H1 (cell line): Measurements from ENCODE around the gene TRIM22. TPM values are rescaled to one million over a fixed set of nuclear protein-coding genes. Genes with fewer than 3 reads are reported as not detected.

Experiments used
- HDAC2 ChIP-seq, 2 experiments: fragments of 300-600 bp in 1 of 2; sonication (generic) in 1 of 2; IDR thresholded peaks; 2 replicates each; pipeline ENCODE4 v1.6.1; 2011 to 2012; ENCODE audit warnings: low read depth in 2 of 2, low read length in 2 of 2, mild to moderate bottlenecking in 2 of 2, moderate library complexity in 2 of 2, borderline replicate concordance in 1 of 2, inconsistent platforms in 1 of 2
- RBBP5 ChIP-seq: IDR thresholded peaks from 2 replicates; pipeline ENCODE4 v1.7.1; 2012; ENCODE audit warnings: low read depth, mild to moderate bottlenecking, inconsistent platforms, low read length, moderate library complexity, borderline replicate concordance
- SIN3A ChIP-seq, 2 experiments: IDR thresholded peaks in 1 of 2; conservative IDR thresholded peaks in 1 of 2; 2 replicates each; pipeline ENCODE4 v1.6.1; 2011 to 2012; ENCODE audit warnings: low read length in 2 of 2, improper control_type of control experiment in 1 of 2, low read depth in 1 of 2, mild to moderate bottlenecking in 1 of 2
- SP1 ChIP-seq: IDR thresholded peaks from 2 replicates; pipeline ENCODE4 v1.6.1; 2011; ENCODE audit warnings: low read depth, low read length
- TBP ChIP-seq: IDR thresholded peaks from 2 replicates; pipeline ENCODE4 v1.6.1; 2011; ENCODE audit warnings: low read depth, low read length, improper control_type of control experiment
- polyA plus RNA-seq, 7 experiments: library from polyadenylated mRNA; depleted of rRNA in 3 of 7; stranded (reverse) in 5 of 7; unstranded in 2 of 7; fragments of >200 nt in 5 of 7; fragments of 200-250 nt in 2 of 7; gene quantifications; 1 replicate in 5 of 7; 2 replicates in 1 of 7; 4 replicates in 1 of 7; pipeline versions ENCODE4 v1.2.1 to v1.2.3, GENCODE V29; 2011 to 2013; ENCODE audit warnings: missing spikeins in 2 of 7, mixed read lengths in 2 of 7
- total RNA-seq: library from RNA; stranded (reverse); fragmentation: NEBNext Ultra II Directional; extraction: Animal tissue kit (Norgen Biotek cat#: 25700); gene quantifications from 2 replicates; pipeline ENCODE4 v1.2.1, GENCODE V29; 2021
- TF ChIP-seq, protein P1 (sequence below): fragments of 300-600 bp; sonication (generic); IDR thresholded peaks from 2 replicates; pipeline ENCODE4 v1.7.1; 2012; ENCODE audit warnings: low read length, moderate library complexity, mild to moderate bottlenecking, inconsistent platforms; ENCODE audit not compliant: insufficient replicate concordance
- TF ChIP-seq, protein P2 (sequence below): IDR thresholded peaks from 2 replicates; pipeline ENCODE4 v1.6.1; 2012; ENCODE audit warnings: low read length, inconsistent platforms

The TRIM22 gene
- total and polyA plus RNA-seq, 2 of the 8 experiments (the other 6 are each of a cell fraction or from before 2014, with no cell fraction given) = 56.0 to 82.7 TPM

DNA sequence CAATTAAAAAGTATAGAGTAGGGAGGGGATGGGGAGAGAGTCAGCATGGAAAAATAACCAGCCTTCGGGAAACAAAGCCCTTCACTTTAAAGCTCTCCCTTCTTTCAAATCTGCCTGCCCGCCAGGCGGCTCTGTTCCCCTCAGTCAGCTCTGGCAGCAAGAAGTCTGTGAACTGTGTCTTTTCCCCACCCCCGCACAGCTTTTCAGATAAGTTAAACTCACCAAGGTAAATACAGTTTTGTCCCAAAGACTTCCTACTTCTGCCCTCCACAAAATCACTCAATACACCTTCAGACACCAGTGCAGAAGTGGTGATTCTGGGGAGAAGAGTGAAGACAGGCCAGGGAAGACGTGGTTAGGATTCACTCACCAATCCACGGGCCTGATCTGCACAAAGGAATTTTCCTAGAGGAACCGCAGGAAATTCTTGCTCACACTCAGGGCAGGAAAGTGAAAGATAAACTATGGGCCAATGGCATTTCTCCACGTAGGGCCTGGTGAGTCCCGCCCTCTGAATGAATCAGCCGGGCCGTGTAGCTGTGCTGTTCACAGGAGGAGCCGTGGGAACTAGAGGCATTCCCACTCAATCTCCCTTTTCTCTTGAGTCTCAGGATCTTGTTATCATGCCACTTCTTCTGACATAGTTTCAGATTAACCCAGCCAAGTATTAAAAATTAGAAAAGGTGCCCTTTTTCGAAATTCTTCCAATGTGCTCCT, 4.8 kb upstream of the TRIM22 start, which contains the start of gene TRIM5 (continued):
- TF ChIP-seq, protein P1, sequence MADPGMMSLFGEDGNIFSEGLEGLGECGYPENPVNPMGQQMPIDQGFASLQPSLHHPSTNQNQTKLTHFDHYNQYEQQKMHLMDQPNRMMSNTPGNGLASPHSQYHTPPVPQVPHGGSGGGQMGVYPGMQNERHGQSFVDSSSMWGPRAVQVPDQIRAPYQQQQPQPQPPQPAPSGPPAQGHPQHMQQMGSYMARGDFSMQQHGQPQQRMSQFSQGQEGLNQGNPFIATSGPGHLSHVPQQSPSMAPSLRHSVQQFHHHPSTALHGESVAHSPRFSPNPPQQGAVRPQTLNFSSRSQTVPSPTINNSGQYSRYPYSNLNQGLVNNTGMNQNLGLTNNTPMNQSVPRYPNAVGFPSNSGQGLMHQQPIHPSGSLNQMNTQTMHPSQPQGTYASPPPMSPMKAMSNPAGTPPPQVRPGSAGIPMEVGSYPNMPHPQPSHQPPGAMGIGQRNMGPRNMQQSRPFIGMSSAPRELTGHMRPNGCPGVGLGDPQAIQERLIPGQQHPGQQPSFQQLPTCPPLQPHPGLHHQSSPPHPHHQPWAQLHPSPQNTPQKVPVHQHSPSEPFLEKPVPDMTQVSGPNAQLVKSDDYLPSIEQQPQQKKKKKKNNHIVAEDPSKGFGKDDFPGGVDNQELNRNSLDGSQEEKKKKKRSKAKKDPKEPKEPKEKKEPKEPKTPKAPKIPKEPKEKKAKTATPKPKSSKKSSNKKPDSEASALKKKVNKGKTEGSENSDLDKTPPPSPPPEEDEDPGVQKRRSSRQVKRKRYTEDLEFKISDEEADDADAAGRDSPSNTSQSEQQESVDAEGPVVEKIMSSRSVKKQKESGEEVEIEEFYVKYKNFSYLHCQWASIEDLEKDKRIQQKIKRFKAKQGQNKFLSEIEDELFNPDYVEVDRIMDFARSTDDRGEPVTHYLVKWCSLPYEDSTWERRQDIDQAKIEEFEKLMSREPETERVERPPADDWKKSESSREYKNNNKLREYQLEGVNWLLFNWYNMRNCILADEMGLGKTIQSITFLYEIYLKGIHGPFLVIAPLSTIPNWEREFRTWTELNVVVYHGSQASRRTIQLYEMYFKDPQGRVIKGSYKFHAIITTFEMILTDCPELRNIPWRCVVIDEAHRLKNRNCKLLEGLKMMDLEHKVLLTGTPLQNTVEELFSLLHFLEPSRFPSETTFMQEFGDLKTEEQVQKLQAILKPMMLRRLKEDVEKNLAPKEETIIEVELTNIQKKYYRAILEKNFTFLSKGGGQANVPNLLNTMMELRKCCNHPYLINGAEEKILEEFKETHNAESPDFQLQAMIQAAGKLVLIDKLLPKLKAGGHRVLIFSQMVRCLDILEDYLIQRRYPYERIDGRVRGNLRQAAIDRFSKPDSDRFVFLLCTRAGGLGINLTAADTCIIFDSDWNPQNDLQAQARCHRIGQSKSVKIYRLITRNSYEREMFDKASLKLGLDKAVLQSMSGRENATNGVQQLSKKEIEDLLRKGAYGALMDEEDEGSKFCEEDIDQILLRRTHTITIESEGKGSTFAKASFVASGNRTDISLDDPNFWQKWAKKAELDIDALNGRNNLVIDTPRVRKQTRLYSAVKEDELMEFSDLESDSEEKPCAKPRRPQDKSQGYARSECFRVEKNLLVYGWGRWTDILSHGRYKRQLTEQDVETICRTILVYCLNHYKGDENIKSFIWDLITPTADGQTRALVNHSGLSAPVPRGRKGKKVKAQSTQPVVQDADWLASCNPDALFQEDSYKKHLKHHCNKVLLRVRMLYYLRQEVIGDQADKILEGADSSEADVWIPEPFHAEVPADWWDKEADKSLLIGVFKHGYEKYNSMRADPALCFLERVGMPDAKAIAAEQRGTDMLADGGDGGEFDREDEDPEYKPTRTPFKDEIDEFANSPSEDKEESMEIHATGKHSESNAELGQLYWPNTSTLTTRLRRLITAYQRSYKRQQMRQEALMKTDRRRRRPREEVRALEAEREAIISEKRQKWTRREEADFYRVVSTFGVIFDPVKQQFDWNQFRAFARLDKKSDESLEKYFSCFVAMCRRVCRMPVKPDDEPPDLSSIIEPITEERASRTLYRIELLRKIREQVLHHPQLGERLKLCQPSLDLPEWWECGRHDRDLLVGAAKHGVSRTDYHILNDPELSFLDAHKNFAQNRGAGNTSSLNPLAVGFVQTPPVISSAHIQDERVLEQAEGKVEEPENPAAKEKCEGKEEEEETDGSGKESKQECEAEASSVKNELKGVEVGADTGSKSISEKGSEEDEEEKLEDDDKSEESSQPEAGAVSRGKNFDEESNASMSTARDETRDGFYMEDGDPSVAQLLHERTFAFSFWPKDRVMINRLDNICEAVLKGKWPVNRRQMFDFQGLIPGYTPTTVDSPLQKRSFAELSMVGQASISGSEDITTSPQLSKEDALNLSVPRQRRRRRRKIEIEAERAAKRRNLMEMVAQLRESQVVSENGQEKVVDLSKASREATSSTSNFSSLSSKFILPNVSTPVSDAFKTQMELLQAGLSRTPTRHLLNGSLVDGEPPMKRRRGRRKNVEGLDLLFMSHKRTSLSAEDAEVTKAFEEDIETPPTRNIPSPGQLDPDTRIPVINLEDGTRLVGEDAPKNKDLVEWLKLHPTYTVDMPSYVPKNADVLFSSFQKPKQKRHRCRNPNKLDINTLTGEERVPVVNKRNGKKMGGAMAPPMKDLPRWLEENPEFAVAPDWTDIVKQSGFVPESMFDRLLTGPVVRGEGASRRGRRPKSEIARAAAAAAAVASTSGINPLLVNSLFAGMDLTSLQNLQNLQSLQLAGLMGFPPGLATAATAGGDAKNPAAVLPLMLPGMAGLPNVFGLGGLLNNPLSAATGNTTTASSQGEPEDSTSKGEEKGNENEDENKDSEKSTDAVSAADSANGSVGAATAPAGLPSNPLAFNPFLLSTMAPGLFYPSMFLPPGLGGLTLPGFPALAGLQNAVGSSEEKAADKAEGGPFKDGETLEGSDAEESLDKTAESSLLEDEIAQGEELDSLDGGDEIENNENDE = peak; percentile 46
- TF ChIP-seq SP1 = 0 out of 2 replicates have a peak, but pooled peaks have one; percentile 6
- TF ChIP-seq, protein P2, sequence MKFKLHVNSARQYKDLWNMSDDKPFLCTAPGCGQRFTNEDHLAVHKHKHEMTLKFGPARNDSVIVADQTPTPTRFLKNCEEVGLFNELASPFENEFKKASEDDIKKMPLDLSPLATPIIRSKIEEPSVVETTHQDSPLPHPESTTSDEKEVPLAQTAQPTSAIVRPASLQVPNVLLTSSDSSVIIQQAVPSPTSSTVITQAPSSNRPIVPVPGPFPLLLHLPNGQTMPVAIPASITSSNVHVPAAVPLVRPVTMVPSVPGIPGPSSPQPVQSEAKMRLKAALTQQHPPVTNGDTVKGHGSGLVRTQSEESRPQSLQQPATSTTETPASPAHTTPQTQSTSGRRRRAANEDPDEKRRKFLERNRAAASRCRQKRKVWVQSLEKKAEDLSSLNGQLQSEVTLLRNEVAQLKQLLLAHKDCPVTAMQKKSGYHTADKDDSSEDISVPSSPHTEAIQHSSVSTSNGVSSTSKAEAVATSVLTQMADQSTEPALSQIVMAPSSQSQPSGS = no peak
- peak; percentile 50; the same call in 1 of the 2 replicates for TF ChIP-seq TBP
- TF ChIP-seq HDAC2 (IDR thresholded peaks at IDR 0.05; ENCODE audit: borderline replicate concordance in 1 of 2, low read depth in 2 of 2, low read length in 2 of 2) = peak in 1 of 2 experiments; percentile 80; a peak in 1 of 4 replicates
- peak; percentile 80 for TF ChIP-seq RBBP5
- peak in 1 of 2 experiments; percentile 71; a peak in 2 of 4 replicates for TF ChIP-seq SIN3A (conservative IDR thresholded peaks at IDR 0.05 in 1 of 2, IDR thresholded peaks at IDR 0.05 in 1 of 2; ENCODE audit: low read depth in 1 of 2, low read length in 2 of 2)
